HCT116 (cell line): ENCODE data around the gene ATP10B.

Experiments
- CEBPB ChIP-seq: IDR thresholded peaks from 2 replicates; pipeline ENCODE4 v1.6.1; 2012; ENCODE audit warnings: low read depth
- CTCF ChIP-seq, 3 experiments: fragments of 200-600 bp in 1 of 3; sonication (generic) in 1 of 3; IDR thresholded peaks in 2 of 3; conservative IDR thresholded peaks in 1 of 3; 2 replicates each; pipeline ENCODE4 v1.5.1; 2012 to 2017; ENCODE audit warnings: low read depth in 2 of 3, low read length in 2 of 3, antibody characterized with exemption in 1 of 3, borderline replicate concordance in 1 of 3, control low read depth in 1 of 3, mild to moderate bottlenecking in 1 of 3, mixed read lengths in 1 of 3, mixed run types in 1 of 3, moderate library complexity in 1 of 3; ENCODE audit not compliant: insufficient read depth in 1 of 3
- EGR1 ChIP-seq: IDR thresholded peaks from 2 replicates; pipeline ENCODE4 v1.6.1; 2012; ENCODE audit warnings: low read depth
- EZH2 ChIP-seq: fragments of 200-600 bp; sonication (generic); IDR thresholded peaks from 2 replicates; pipeline ENCODE4 v1.6.1; 2017; ENCODE audit warnings: antibody characterized with exemption, mixed run types
- EZH2phosphoT487 ChIP-seq: fragments of 200-600 bp; IDR thresholded peaks from 2 replicates; pipeline ENCODE4 v1.6.1; 2018; ENCODE audit warnings: antibody characterized with exemption, borderline replicate concordance
- FOSL1 ChIP-seq: IDR thresholded peaks from 2 replicates; pipeline ENCODE4 v1.6.1; 2012; ENCODE audit warnings: low read depth
- JUND ChIP-seq: IDR thresholded peaks from 2 replicates; pipeline ENCODE4 v1.6.1; 2012
- POLR2A ChIP-seq: IDR thresholded peaks from 2 replicates; pipeline ENCODE4 v1.7.0; 2011; ENCODE audit warnings: borderline replicate concordance; ENCODE audit not compliant: insufficient read depth, insufficient read length; ENCODE audit errors: extremely low read depth
- POLR2AphosphoS5 ChIP-seq: IDR thresholded peaks from 2 replicates; pipeline ENCODE4 v1.6.1; 2011; ENCODE audit warnings: mild to moderate bottlenecking, low read depth, low read length, moderate library complexity
- RAD21 ChIP-seq: IDR thresholded peaks from 2 replicates; pipeline ENCODE4 v1.6.1; 2012; ENCODE audit warnings: low read depth, mild to moderate bottlenecking
- REST ChIP-seq: IDR thresholded peaks from 2 replicates; pipeline ENCODE4 v1.6.1; 2012; ENCODE audit warnings: low read depth
- YY1 ChIP-seq: IDR thresholded peaks from 2 replicates; pipeline ENCODE4 v1.6.1; 2011; ENCODE audit warnings: low read length, low read depth, moderate library complexity, mild to moderate bottlenecking; ENCODE audit not compliant: insufficient replicate concordance; ENCODE audit errors: extremely low read depth
- ZBTB33 ChIP-seq: IDR thresholded peaks from 2 replicates; pipeline ENCODE4 v1.6.1; 2011; ENCODE audit warnings: mild to moderate bottlenecking, low read length, moderate library complexity; ENCODE audit not compliant: insufficient replicate concordance; ENCODE audit errors: extremely low read depth
- ZNF274 ChIP-seq: fragments of 200-500 bp; sonication (Bioruptor generic); IDR thresholded peaks from 2 replicates; pipeline ENCODE4 v1.6.1; 2014; ENCODE audit warnings: mild to moderate bottlenecking, low read depth, low read length, inconsistent platforms

- TF ChIP-seq POLR2A (no peak), CTCF (IDR thresholded peaks at IDR 0.05 in 2 of 3, conservative IDR thresholded peaks at IDR 0.05 in 1 of 3; ENCODE audit: borderline replicate concordance in 1 of 3, insufficient read depth in 1 of 3, low read depth in 2 of 3, low read length in 2 of 3) (no peak), REST (no peak), EZH2 (no peak), CEBPB (no peak), FOSL1 (no peak), RAD21 (no peak), JUND (no peak), POLR2AphosphoS5 (no peak), YY1 (no peak), ZBTB33 (no peak), EZH2phosphoT487 (no peak), ZNF274 (no peak), EGR1 (no peak)
Observed at GRCh38 chr5:160614136-160614535, 237.9 kb downstream of the ATP10B start.
